Measurements from ENCODE around the gene AHCY. TPM values are rescaled to one million over a fixed set of nuclear protein-coding genes. Genes with fewer than 3 reads are reported as not detected.
"Not testable (repeated sequence)": the region's sequence is repeated elsewhere in the genome, so short reads cannot be mapped to it uniquely, and the experiment has no call there.

AHCY gene
- polyA plus RNA-seq, 1 donor: 161 TPM

GRCh38 chr20:34283844-34284243, 19.3 kb downstream of the AHCY start:
- Histone ChIP-seq H3K4me1 (ENCODE audit: control insufficient read depth, insufficient read depth, low read length) (no peaks in the 10 kb centered on the region), H3K9me3 (ENCODE audit: control insufficient read depth, low read depth, low read length) (no peaks in the 10 kb centered on the region), H3K27me3 (ENCODE audit: control insufficient read depth, insufficient read depth, low read length) (no peaks in the 10 kb centered on the region), H3K27ac (ENCODE audit: low read length) (no peak overlapping the region), H3K4me3 (ENCODE audit: low read length) (no peak overlapping the region), H3K36me3 (ENCODE audit: control insufficient read depth, insufficient read depth, low read length) (peaks cover 79% of the 10 kb centered on the region)
- DNase-seq: no peak
- no CpG with 5 or more reads among the region's 1 CpG for WGBS (ENCODE audit: insufficient coverage, low lambda C conversion rate)

GRCh38 chr20:34282041-34282440, 21.1 kb downstream of the AHCY start:
- Histone ChIP-seq H3K27ac (ENCODE audit: low read length) (no peak overlapping the region), H3K36me3 (ENCODE audit: control insufficient read depth, insufficient read depth, low read length) (peaks cover 78% of the 10 kb centered on the region), H3K27me3 (ENCODE audit: control insufficient read depth, insufficient read depth, low read length) (no peaks in the 10 kb centered on the region), H3K4me3 (ENCODE audit: low read length) (no peak overlapping the region), H3K4me1 (ENCODE audit: control insufficient read depth, insufficient read depth, low read length) (no peaks in the 10 kb centered on the region), H3K9me3 (ENCODE audit: control insufficient read depth, low read depth, low read length) (no peaks in the 10 kb centered on the region)
- WGBS (ENCODE audit: insufficient coverage, low lambda C conversion rate): 100% methylated on average over 1 of the region's 4 CpGs
- DNase-seq: no peak

DNA sequence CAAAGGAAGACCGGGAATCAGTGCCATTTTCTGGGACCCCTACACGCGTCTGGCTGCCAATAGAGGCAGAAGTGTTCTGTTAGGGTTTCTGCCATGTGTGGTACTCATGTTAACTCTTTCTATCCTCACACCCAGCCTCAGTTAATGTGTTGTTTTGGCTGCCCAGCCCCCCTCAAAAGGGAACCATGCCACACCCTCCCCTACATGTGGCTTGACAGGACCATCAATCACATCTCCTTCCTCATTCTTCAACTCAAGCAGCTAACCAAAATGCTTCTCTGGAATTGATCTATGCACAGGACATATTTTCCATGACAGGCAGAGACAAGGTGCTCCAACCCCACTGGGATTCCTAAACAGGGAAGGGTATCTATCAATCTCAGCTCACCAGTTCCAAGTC, 22.0 kb downstream of the AHCY start:
- Histone ChIP-seq H3K4me3 (ENCODE audit: low read length) (no peak overlapping the region), H3K27ac (ENCODE audit: low read length) (no peak overlapping the region), H3K9me3 (ENCODE audit: control insufficient read depth, low read depth, low read length) (no peaks in the 10 kb centered on the region), H3K4me1 (ENCODE audit: control insufficient read depth, insufficient read depth, low read length) (no peaks in the 10 kb centered on the region), H3K27me3 (ENCODE audit: control insufficient read depth, insufficient read depth, low read length) (no peaks in the 10 kb centered on the region), H3K36me3 (ENCODE audit: control insufficient read depth, insufficient read depth, low read length) (peaks cover 80% of the 10 kb centered on the region)
- WGBS (ENCODE audit: insufficient coverage, low lambda C conversion rate): no CpG with 5 or more reads among the region's 3 CpGs
- DNase-seq: no peak

GRCh38 chr20:34274694-34275093, 28.5 kb downstream of the AHCY start:
- Histone ChIP-seq H3K4me3 (ENCODE audit: low read length) (no peak overlapping the region), H3K4me1 (ENCODE audit: control insufficient read depth, insufficient read depth, low read length) (no peaks in the 10 kb centered on the region), H3K27me3 (ENCODE audit: control insufficient read depth, insufficient read depth, low read length) (no peaks in the 10 kb centered on the region), H3K36me3 (ENCODE audit: control insufficient read depth, insufficient read depth, low read length) (peaks cover 45% of the 10 kb centered on the region), H3K9me3 (ENCODE audit: control insufficient read depth, low read depth, low read length) (no peaks in the 10 kb centered on the region), H3K27ac (ENCODE audit: low read length) (no peak overlapping the region)
- 100% methylated on average over 3 of the region's 7 CpGs for WGBS (ENCODE audit: insufficient coverage, low lambda C conversion rate)
- no peak for DNase-seq

GRCh38 chr20:34271956-34272355, 31.2 kb downstream of the AHCY start:
- no peak overlapping the region for H3K27ac ChIP-seq (ENCODE audit: low read length)
- H3K36me3 ChIP-seq (ENCODE audit: control insufficient read depth, insufficient read depth, low read length): peaks cover 27% of the 10 kb centered on the region
- no CpG with 5 or more reads among the region's 2 CpGs for WGBS (ENCODE audit: insufficient coverage, low lambda C conversion rate)
- H3K9me3 ChIP-seq (ENCODE audit: control insufficient read depth, low read depth, low read length): peaks cover 3% of the 10 kb centered on the region
- DNase-seq: no peak
- peaks cover 5% of the 10 kb centered on the region for H3K4me1 ChIP-seq (ENCODE audit: control insufficient read depth, insufficient read depth, low read length)
- no peaks in the 10 kb centered on the region for H3K27me3 ChIP-seq (ENCODE audit: control insufficient read depth, insufficient read depth, low read length)
- H3K4me3 ChIP-seq (ENCODE audit: low read length): no peak overlapping the region

DNA sequence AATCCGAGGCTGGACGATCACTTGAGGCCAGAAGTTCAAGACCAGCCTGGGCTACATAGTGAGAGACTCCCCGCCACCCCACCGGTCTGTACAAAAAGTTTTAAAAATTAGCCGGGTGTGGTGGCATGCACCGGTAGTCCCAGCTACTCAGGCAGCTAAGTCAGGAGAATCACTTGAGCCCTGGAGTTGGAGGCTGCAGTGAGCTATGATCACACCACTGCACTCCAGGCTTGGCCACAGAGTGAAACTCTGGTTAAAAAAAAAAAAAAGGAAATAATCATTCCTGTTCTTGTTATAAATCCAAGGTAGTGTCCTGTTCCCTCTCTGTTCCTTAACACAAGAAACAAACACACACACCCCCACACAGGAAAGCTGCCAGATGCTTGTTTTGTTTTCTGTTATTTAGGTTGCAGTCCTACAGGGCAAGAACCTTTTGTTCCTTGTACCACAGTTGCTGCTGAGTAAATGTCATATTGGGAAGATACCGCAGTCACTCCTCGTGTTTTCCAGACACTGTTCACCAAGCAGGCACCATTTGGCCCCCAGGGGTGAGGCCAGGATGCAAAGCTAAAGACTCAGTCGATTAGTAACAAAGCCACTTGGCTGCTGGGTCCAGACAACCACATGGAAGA, 33.0 kb downstream of the AHCY start:
- H3K27ac ChIP-seq (ENCODE audit: low read length): no peak overlapping the region
- H3K4me1 ChIP-seq (ENCODE audit: control insufficient read depth, insufficient read depth, low read length): peaks cover 5% of the 10 kb centered on the region
- H3K9me3 ChIP-seq (ENCODE audit: control insufficient read depth, low read depth, low read length): peaks cover 3% of the 10 kb centered on the region
- peaks cover 16% of the 10 kb centered on the region for H3K36me3 ChIP-seq (ENCODE audit: control insufficient read depth, insufficient read depth, low read length)
- no peak for DNase-seq
- WGBS (ENCODE audit: insufficient coverage, low lambda C conversion rate): no CpG with 5 or more reads among the region's 9 CpGs
- H3K4me3 ChIP-seq (ENCODE audit: low read length): no peak overlapping the region
- no peaks in the 10 kb centered on the region for H3K27me3 ChIP-seq (ENCODE audit: control insufficient read depth, insufficient read depth, low read length)

DNA sequence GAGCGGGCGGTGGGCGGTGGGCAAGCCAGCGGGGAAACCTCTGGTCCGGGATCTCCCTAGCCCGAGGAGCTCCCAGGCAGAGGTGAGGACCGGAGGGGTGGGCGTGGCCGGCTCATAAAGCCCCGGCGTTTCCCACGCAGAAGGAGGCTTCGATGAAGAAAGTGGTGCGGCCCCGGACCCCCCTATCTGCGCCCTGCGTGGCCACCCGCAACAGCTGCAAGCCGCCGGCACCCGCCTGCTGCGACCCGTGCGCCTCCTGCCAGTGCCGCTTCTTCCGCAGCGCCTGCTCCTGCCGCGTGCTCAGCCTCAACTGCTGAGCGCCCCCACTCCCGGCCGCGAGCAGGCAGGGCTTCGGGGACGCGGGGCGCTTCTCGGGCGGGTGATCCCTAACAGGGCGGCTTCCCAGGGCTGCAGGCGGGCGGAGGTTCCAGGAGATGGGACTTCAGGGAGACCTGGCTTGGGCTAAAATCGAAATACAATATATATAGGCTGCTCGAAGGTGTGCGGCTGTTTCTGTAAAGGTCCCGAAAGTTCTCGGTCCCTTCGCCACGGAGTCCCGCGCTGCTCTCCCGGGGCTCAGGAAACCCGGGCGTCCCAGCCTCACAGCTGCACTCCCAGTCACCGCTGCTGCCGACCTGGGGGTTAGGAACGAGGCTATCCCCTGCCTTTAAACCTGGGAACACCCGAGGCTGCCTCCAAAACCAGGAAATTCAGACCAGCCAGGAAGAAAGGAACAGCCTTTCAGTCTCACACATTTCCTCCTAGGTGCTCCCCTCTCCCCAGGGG, 34.1 kb downstream of the AHCY start:
- Histone ChIP-seq H3K4me3 (ENCODE audit: low read length) (peak overlapping the region; percentile 43), H3K4me1 (ENCODE audit: control insufficient read depth, insufficient read depth, low read length) (peaks cover 5% of the 10 kb centered on the region), H3K9me3 (ENCODE audit: control insufficient read depth, low read depth, low read length) (peaks cover 3% of the 10 kb centered on the region), H3K27ac (ENCODE audit: low read length) (no peak overlapping the region), H3K36me3 (ENCODE audit: control insufficient read depth, insufficient read depth, low read length) (peaks cover 7% of the 10 kb centered on the region), H3K27me3 (ENCODE audit: control insufficient read depth, insufficient read depth, low read length) (no peaks in the 10 kb centered on the region)
- peak; percentile 10 to 61 for DNase-seq
- WGBS (ENCODE audit: insufficient coverage, low lambda C conversion rate): no CpG with 5 or more reads among the region's 58 CpGs

DNA sequence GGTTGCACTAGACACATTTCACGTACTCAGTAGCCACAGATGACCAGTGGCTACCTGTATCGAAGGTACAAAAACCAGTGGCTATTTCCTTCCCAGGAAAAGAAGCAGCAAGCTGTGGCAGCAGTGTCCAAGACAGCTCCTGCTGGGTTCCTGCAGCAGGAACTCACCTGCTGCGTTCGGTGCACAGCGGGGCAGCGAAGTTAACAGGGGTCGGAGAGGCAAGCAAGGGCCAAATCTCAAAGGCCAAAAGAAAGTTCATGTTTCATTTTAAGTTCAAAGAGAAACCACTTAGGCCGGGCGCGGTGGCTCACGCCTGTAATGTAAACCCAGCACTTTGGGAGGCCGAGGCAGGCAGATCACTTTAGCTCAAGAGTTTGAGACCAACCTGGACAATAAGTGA, 35.0 kb downstream of the AHCY start:
- Histone ChIP-seq H3K27me3 (ENCODE audit: control insufficient read depth, insufficient read depth, low read length) (no peaks in the 10 kb centered on the region), H3K4me3 (ENCODE audit: low read length) (no peak overlapping the region), H3K36me3 (ENCODE audit: control insufficient read depth, insufficient read depth, low read length) (peaks cover 2% of the 10 kb centered on the region), H3K4me1 (ENCODE audit: control insufficient read depth, insufficient read depth, low read length) (peaks cover 5% of the 10 kb centered on the region), H3K27ac (ENCODE audit: low read length) (no peak overlapping the region), H3K9me3 (ENCODE audit: control insufficient read depth, low read depth, low read length) (peaks cover 3% of the 10 kb centered on the region)
- WGBS (ENCODE audit: insufficient coverage, low lambda C conversion rate): 100% methylated on average over 1 of the region's 12 CpGs
- DNase-seq: no peak

DNA sequence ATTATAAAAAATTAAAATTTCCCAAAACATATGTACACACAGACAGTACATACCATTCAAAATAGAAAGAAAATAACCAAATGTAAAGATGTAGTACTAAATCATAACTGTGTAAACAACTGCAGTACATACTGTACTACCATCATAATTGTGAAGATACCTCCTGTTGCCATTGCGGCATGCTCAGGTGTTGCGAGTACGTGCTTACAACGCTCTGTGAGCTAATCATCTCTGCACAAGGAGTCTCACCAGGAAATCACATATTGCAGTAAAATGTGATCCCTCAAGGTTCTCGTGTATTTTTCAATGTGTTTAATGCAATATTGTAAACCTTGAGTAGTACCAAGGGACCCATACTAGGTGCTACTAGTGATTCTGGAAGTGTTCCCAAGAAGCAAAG, 39.0 kb downstream of the AHCY start:
- Histone ChIP-seq H3K9me3 (ENCODE audit: control insufficient read depth, low read depth, low read length) (peaks cover 3% of the 10 kb centered on the region), H3K27me3 (ENCODE audit: control insufficient read depth, insufficient read depth, low read length) (no peaks in the 10 kb centered on the region), H3K36me3 (ENCODE audit: control insufficient read depth, insufficient read depth, low read length) (no peaks in the 10 kb centered on the region), H3K4me1 (ENCODE audit: control insufficient read depth, insufficient read depth, low read length) (peaks cover 2% of the 10 kb centered on the region), H3K4me3 (ENCODE audit: low read length) (no peak overlapping the region), H3K27ac (ENCODE audit: low read length) (no peak overlapping the region)
- WGBS (ENCODE audit: insufficient coverage, low lambda C conversion rate): no CpG with 5 or more reads among the region's 5 CpGs
- no peak for DNase-seq

DNA sequence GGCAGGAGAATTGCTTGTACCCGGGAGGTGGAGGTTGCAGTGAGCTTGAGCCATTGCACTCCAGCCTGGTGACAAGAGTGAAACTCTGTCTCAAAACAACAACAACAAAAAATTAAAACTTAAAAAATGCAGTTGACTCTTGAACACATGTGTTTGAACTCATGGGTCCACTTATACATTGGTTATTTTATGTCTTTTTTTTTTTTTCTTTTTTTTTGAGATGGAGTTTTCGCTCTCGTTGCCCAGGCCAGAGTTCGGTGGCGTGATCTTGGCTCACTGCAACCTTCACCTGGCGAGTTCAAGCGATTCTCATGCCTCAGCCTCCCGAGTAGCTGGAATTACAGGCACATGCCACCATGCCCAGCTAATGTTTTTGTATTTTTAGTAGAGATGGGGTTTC, 39.7 kb downstream of the AHCY start:
- not testable (repeated sequence) for H3K4me3 ChIP-seq (ENCODE audit: low read length); H3K27ac ChIP-seq (ENCODE audit: low read length); H3K9me3 ChIP-seq (ENCODE audit: control insufficient read depth, low read depth, low read length); H3K27me3 ChIP-seq (ENCODE audit: control insufficient read depth, insufficient read depth, low read length); H3K4me1 ChIP-seq (ENCODE audit: control insufficient read depth, insufficient read depth, low read length); DNase-seq; H3K36me3 ChIP-seq (ENCODE audit: control insufficient read depth, insufficient read depth, low read length)
- WGBS (ENCODE audit: insufficient coverage, low lambda C conversion rate): 88% methylated on average over 3 of the region's 8 CpGs

All from large intestine (tissue), 3 donors.